Endodermal cell (in vitro differentiated cells): ENCODE results near the gene OBSCN. TPM values are rescaled to one million over a fixed set of nuclear protein-coding genes. Genes with fewer than 3 reads are reported as not detected.

ENCODE experiments used
- DNase-seq: peaks from one replicate; pipeline ENCODE4 v3.0.0-alpha.2; 2017
- H3K27ac ChIP-seq: 2 replicates; pipeline ENCODE4 v1.5.1; 2013; ENCODE audit warnings: mild to moderate bottlenecking, low read depth, low read length, moderate library complexity
- H3K27me3 ChIP-seq: 2 replicates; pipeline ENCODE4 v1.6.1; 2013; ENCODE audit warnings: mild to moderate bottlenecking, low read length, moderate library complexity; ENCODE audit not compliant: insufficient read depth, control insufficient read depth, poor library complexity, severe bottlenecking
- H3K36me3 ChIP-seq: 2 replicates; pipeline ENCODE4 v1.7.0; 2013; ENCODE audit warnings: mild to moderate bottlenecking, low read length, moderate library complexity; ENCODE audit not compliant: control insufficient read depth, insufficient read depth
- H3K4me1 ChIP-seq: one replicate; pipeline ENCODE4 v1.7.0; 2013; ENCODE audit warnings: low read length; ENCODE audit not compliant: control insufficient read depth, insufficient read depth
- H3K4me3 ChIP-seq: 2 replicates; pipeline ENCODE4 v1.5.1; 2013; ENCODE audit warnings: mild to moderate bottlenecking, low read length, moderate library complexity
- H3K9ac ChIP-seq: 2 replicates; pipeline ENCODE4 v1.6.1; 2013; ENCODE audit warnings: mild to moderate bottlenecking, low read length, moderate library complexity; ENCODE audit not compliant: poor library complexity, severe bottlenecking; ENCODE audit errors: extremely low read depth
- H3K9me3 ChIP-seq: 2 replicates; pipeline ENCODE4 v1.6.1; 2013; ENCODE audit warnings: mild to moderate bottlenecking, low read length, moderate library complexity; ENCODE audit not compliant: control insufficient read depth
- H3K27ac Mint-ChIP-seq: 2 replicates; pipeline ENCODE4 v1.8.0; 2020; ENCODE audit warnings: mixed read lengths
- H3K27me3 Mint-ChIP-seq: 2 replicates; pipeline ENCODE4 v1.8.0; 2021; ENCODE audit warnings: mild to moderate bottlenecking, mixed read lengths; ENCODE audit not compliant: insufficient read depth
- H3K36me3 Mint-ChIP-seq: 2 replicates; pipeline ENCODE4 v1.8.0; 2020; ENCODE audit warnings: low read depth, mixed read lengths
- H3K4me1 Mint-ChIP-seq: 2 replicates; pipeline ENCODE4 v1.8.0; 2020; ENCODE audit warnings: mixed read lengths
- H3K4me3 Mint-ChIP-seq: 2 replicates; pipeline ENCODE4 v1.8.0; 2020; ENCODE audit warnings: mild to moderate bottlenecking, moderate library complexity, mixed read lengths
- H3K9me3 Mint-ChIP-seq: 2 replicates; pipeline ENCODE4 v1.8.0; 2020; ENCODE audit warnings: mild to moderate bottlenecking, mixed read lengths
- CTCF ChIP-seq: fragments of 200-600 bp; sonication (generic); conservative IDR thresholded peaks from 2 replicates; pipeline ENCODE4 v1.5.0; 2021; ENCODE audit warnings: antibody characterized with exemption, mild to moderate bottlenecking
- WGBS, 2 experiments: methylation state at CpG; one replicate each; pipeline versions ENCODE4 v1.1.5 to v1.1.7; 2013; ENCODE audit warnings: missing lambda C conversion rate in 2 of 2, mixed read lengths in 1 of 2; ENCODE audit not compliant: insufficient coverage in 1 of 2, insufficient read length in 1 of 2; 5-methylcytosine and 5-hydroxymethylcytosine counted together
- total RNA-seq, 2 donors: library from RNA; stranded (reverse); fragmentation: NEBNext Ultra II Directional in 1 of 2; extraction: Animal tissue kit (Norgen Biotek cat#: 25700) in 1 of 2; gene quantifications; 2 replicates in 1 of 2; 3 replicates in 1 of 2; pipeline ENCODE4 v1.2.1, GENCODE V29; 2021

Gene OBSCN
- total RNA-seq, 2 donors from 2014 or later: 53.7 to 68.9 TPM

DNA sequence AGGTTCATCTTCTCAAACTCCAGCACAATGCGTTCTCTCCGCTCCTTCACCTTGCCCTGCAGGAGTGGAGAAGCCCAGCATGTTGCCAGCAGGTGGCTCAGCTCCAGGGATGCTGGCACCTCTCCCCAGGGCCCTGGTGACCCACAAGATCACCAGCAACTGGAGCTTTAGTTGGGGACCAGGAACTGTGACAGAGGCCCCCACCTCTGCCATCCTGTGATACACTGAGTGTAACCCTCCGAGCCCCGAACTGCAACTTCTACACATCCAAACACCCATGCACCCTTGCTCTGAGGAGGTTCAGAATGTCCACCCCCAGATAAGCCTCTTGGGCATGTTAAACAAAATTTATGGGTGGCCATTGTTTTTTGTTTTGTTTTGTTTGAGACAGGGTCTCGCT lies 203.3 kb downstream of the OBSCN start:
- Mint-ChIP-seq H3K4me1 (peaks cover 12% of the 10 kb centered on the region), H3K27me3 (peaks cover 29% of the 10 kb centered on the region), H3K9me3 (no peaks in the 10 kb centered on the region), H3K4me3 (no peak overlapping the region), H3K36me3 (peaks cover 27% of the 10 kb centered on the region), H3K27ac (no peak overlapping the region)
- no peak overlapping the region for H3K4me3 ChIP-seq
- H3K36me3 ChIP-seq: peaks cover 16% of the 10 kb centered on the region
- H3K27me3 ChIP-seq: no peaks in the 10 kb centered on the region
- no peaks in the 10 kb centered on the region for H3K9me3 ChIP-seq
- no peak overlapping the region for H3K27ac ChIP-seq
- no peak overlapping the region for H3K9ac ChIP-seq
- DNase-seq: no peak
- WGBS, 2 experiments: 96% methylated on average over 3 to 5 of the region's 5 CpGs
- no peaks in the 10 kb centered on the region for H3K4me1 ChIP-seq
- TF ChIP-seq CTCF: no peak

DNA sequence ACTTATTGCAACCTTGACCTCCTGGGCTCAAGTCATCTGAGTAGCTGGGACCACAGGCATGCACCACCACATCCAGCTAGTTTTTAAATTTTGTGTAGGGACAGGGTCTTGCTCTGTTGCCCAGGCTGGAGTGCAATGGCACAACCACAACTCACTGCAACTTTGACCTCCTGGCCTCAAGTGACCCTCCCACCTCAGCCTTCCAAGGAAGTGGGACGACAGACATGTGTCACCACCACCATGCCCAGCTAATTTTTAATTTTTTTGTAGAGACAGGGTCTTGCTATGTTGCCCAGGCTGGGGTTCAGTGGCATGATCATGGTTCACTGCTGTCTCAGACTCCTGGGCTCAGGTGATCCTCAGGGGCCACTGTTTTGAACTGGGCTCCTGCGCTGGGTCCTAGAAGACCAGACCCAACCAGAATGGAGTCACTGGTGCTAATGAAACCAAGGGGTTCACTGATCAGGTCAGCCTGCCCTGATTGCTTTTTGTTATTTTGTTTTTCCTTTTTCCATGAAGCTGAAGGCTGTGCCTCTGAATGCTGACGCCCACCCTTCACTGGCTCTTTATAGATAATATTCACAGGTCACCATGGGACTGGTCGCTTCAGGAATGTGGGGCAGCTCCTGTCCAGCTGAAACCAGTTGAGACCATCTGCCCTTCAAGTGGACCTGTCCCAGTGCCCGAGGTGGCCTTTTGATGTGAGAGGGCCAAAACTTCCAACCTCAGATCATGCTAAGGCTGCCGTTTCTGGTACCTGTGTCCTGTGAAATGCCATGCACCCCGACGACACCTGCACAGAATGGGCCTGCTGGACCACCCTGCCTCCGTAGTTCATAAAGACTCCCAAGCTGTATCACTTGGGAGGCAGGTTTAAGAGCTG lies 203.9 kb downstream of the OBSCN start:
- no peaks in the 10 kb centered on the region for H3K27me3 ChIP-seq

More for the DNA sequence above, 203.9 kb downstream of the OBSCN start:
- DNase-seq: no peak
- no peak overlapping the region for H3K27ac ChIP-seq
- 92 to 93% methylated on average over 8 to 9 of the region's 9 CpGs for WGBS, 2 experiments
- Mint-ChIP-seq H3K4me3 (no peak overlapping the region), H3K27ac (no peak overlapping the region), H3K9me3 (no peaks in the 10 kb centered on the region), H3K4me1 (peaks cover 12% of the 10 kb centered on the region), H3K36me3 (peaks cover 27% of the 10 kb centered on the region), H3K27me3 (peaks cover 29% of the 10 kb centered on the region)
- TF ChIP-seq CTCF: no peak
- no peak overlapping the region for H3K4me3 ChIP-seq
- H3K9ac ChIP-seq: no peak overlapping the region
- H3K4me1 ChIP-seq: no peaks in the 10 kb centered on the region
- H3K36me3 ChIP-seq: peaks cover 16% of the 10 kb centered on the region
- no peaks in the 10 kb centered on the region for H3K9me3 ChIP-seq
